HL-60/S4 treated with retinoic acid at 250 ng/mL for 4 days and 3 days (cell line): ENCODE results near the gene DSN1.

Source experiments
- in situ Hi-C: fragments of 300-500 bp; cut with MboI; formaldehyde crosslinking; loops from 2 replicates; pipeline ENCODE4 v1.7.0; 2022; ENCODE audit warnings: low sequenced_read_pairs

The DSN1 gene

GRCh38 chr20:36796117-36796516, 22.6 kb upstream of the DSN1 start:
- in situ Hi-C loops = no loop called here

- in situ Hi-C loops = no loop called here
These were observed 22.1 kb upstream of the DSN1 start for GRCh38 chr20:36795691-36796090.

GRCh38 chr20:36794116-36794474, 20.5 kb upstream of the DSN1 start:
- in situ Hi-C loops = no loop called here

GRCh38 chr20:36793294-36794115, 19.9 kb upstream of the DSN1 start:
- in situ Hi-C loops = no loop called here

GRCh38 chr20:36792422-36792821, 18.9 kb upstream of the DSN1 start:
- in situ Hi-C loops = no loop called here

GRCh38 chr20:36791862-36792261, 18.3 kb upstream of the DSN1 start:
- in situ Hi-C loops = no loop called here

- in situ Hi-C loops = no loop called here
These were observed 13.1 kb upstream of the DSN1 start for GRCh38 chr20:36786663-36787062.

GRCh38 chr20:36786246-36786645, 12.7 kb upstream of the DSN1 start:
- in situ Hi-C loops = no loop called here

- in situ Hi-C loops = no loop called here
These were observed 11.7 kb upstream of the DSN1 start for GRCh38 chr20:36785308-36785707.

- in situ Hi-C loops = no loop called here
These were observed 11.3 kb upstream of the DSN1 start for GRCh38 chr20:36784900-36785299.

GRCh38 chr20:36784116-36784515, 10.6 kb upstream of the DSN1 start:
- in situ Hi-C loops = no loop called here

- in situ Hi-C loops = no loop called here
These were observed 6.1 kb upstream of the DSN1 start for GRCh38 chr20:36779656-36780025.

GRCh38 chr20:36778831-36779655, 5.5 kb upstream of the DSN1 start:
- in situ Hi-C loops = no loop called here

GRCh38 chr20:36777576-36777975, 4.0 kb upstream of the DSN1 start:
- in situ Hi-C loops = no loop called here

- in situ Hi-C loops = no loop called here
These were observed 3.6 kb upstream of the DSN1 start for GRCh38 chr20:36777167-36777566.

GRCh38 chr20:36775826-36776225, 2.3 kb upstream of the DSN1 start:
- in situ Hi-C loops = no loop called here

- in situ Hi-C loops = no loop called here
These were observed 1.6 kb upstream of the DSN1 start for GRCh38 chr20:36775196-36775595.

- in situ Hi-C loops = no loop called here
These were observed 411 bp downstream of the DSN1 start for GRCh38 chr20:36773107-36773596.

- in situ Hi-C loops = no loop called here
These were observed 2.9 kb downstream of the DSN1 start for GRCh38 chr20:36770680-36771079.

GRCh38 chr20:36768768-36769430, 4.7 kb downstream of the DSN1 start:
- in situ Hi-C loops = no loop called here

- in situ Hi-C loops = no loop called here
These were observed 12.4 kb downstream of the DSN1 start for GRCh38 chr20:36761125-36761524.

GRCh38 chr20:36760647-36761046, 12.9 kb downstream of the DSN1 start:
- in situ Hi-C loops = no loop called here
